Measurements from ENCODE around the gene SLC35E4.

The SLC35E4 gene

GRCh38 chr22:30603801-30604200 lies 31.8 kb upstream of the SLC35E4 start:
- Histone ChIP-seq H3K36me3 (ENCODE audit: insufficient read depth, low read depth, low read length) (no peaks in the 10 kb centered on the region), H3K9me3 (ENCODE audit: insufficient read depth, low read depth, low read length) (no peaks in the 10 kb centered on the region), H3K9ac (ENCODE audit: low read depth, low read length) (no peak overlapping the region), H3K4me1 (ENCODE audit: insufficient read depth, low read length) (peaks cover 10% of the 10 kb centered on the region; the same call in 1 of the 2 replicates), H3K27me3 (ENCODE audit: insufficient read depth, low read length) (no peaks in the 10 kb centered on the region), H3K4me3 (ENCODE audit: low read length) (no peak overlapping the region), H3K27ac (ENCODE audit: low read length) (no peak overlapping the region)

- H3K4me1 ChIP-seq (ENCODE audit: insufficient read depth, low read length): peaks cover 10% of the 10 kb centered on the region; the same call in 1 of the 2 replicates
- H3K36me3 ChIP-seq (ENCODE audit: insufficient read depth, low read depth, low read length): peaks cover 3% of the 10 kb centered on the region; the same call in 1 of the 2 replicates
- no peak overlapping the region for H3K27ac ChIP-seq (ENCODE audit: low read length)
- H3K27me3 ChIP-seq (ENCODE audit: insufficient read depth, low read length): no peaks in the 10 kb centered on the region
- no peak overlapping the region for H3K4me3 ChIP-seq (ENCODE audit: low read length)
- H3K9me3 ChIP-seq (ENCODE audit: insufficient read depth, low read depth, low read length): no peaks in the 10 kb centered on the region
- no peak overlapping the region; the same call in 1 of the 2 replicates for H3K9ac ChIP-seq (ENCODE audit: low read depth, low read length)
These were observed 30.9 kb upstream of the SLC35E4 start for GRCh38 chr22:30604723-30605122.

- Histone ChIP-seq H3K27me3 (ENCODE audit: insufficient read depth, low read length) (no peaks in the 10 kb centered on the region), H3K4me1 (ENCODE audit: insufficient read depth, low read length) (peaks cover 10% of the 10 kb centered on the region; the same call in 1 of the 2 replicates), H3K9ac (ENCODE audit: low read depth, low read length) (peak overlapping the region; percentile 72; the same call in 1 of the 2 replicates), H3K36me3 (ENCODE audit: insufficient read depth, low read depth, low read length) (peaks cover 11% of the 10 kb centered on the region), H3K9me3 (ENCODE audit: insufficient read depth, low read depth, low read length) (no peaks in the 10 kb centered on the region), H3K4me3 (ENCODE audit: low read length) (peak overlapping the region; percentile 38; the same call in 1 of the 2 replicates), H3K27ac (ENCODE audit: low read length) (peak overlapping the region; percentile 2)
These were observed 30.0 kb upstream of the SLC35E4 start for GRCh38 chr22:30605449-30606110.

- Histone ChIP-seq H3K4me1 (ENCODE audit: insufficient read depth, low read length) (peaks cover 10% of the 10 kb centered on the region; the same call in 1 of the 2 replicates), H3K27ac (ENCODE audit: low read length) (peak within 1 kb of the TSS; percentile 82), H3K9ac (ENCODE audit: low read depth, low read length) (peak within 1 kb of the TSS; percentile 92), H3K4me3 (ENCODE audit: low read length) (peak within 1 kb of the TSS; percentile 84), H3K36me3 (ENCODE audit: insufficient read depth, low read depth, low read length) (peaks cover 22% of the 10 kb centered on the region), H3K9me3 (ENCODE audit: insufficient read depth, low read depth, low read length) (no peaks in the 10 kb centered on the region), H3K27me3 (ENCODE audit: insufficient read depth, low read length) (no peaks in the 10 kb centered on the region)
These were observed 28.9 kb upstream of the SLC35E4 start, which contains the start of gene TCN2 for GRCh38 chr22:30606455-30607299. Gene TCN2, plus strand, starts transcription at chr22:30607174. Its CDS starts 158 bp downstream, at chr22:30607332.

- Histone ChIP-seq H3K4me3 (ENCODE audit: low read length) (peak overlapping the region; percentile 84), H3K9ac (ENCODE audit: low read depth, low read length) (peak overlapping the region; percentile 92)
These were observed 28.2 kb upstream of the SLC35E4 start for GRCh38 chr22:30607300-30607930.

GRCh38 chr22:30607939-30608338 lies 27.6 kb upstream of the SLC35E4 start:
- no peaks in the 10 kb centered on the region for H3K9me3 ChIP-seq (ENCODE audit: insufficient read depth, low read depth, low read length)
- H3K27ac ChIP-seq (ENCODE audit: low read length): no peak overlapping the region
- peak overlapping the region; percentile 84; the same call in 1 of the 2 replicates for H3K4me3 ChIP-seq (ENCODE audit: low read length)
- H3K9ac ChIP-seq (ENCODE audit: low read depth, low read length): peak overlapping the region; percentile 92; the same call in 1 of the 2 replicates
- peaks cover 32% of the 10 kb centered on the region for H3K36me3 ChIP-seq (ENCODE audit: insufficient read depth, low read depth, low read length)
- H3K27me3 ChIP-seq (ENCODE audit: insufficient read depth, low read length): no peaks in the 10 kb centered on the region
- peaks cover 10% of the 10 kb centered on the region; the same call in 1 of the 2 replicates for H3K4me1 ChIP-seq (ENCODE audit: insufficient read depth, low read length)

More at GRCh38 chr22:30607300-30607930, 28.2 kb upstream of the SLC35E4 start:
- Histone ChIP-seq H3K27me3 (ENCODE audit: insufficient read depth, low read length) (no peaks in the 10 kb centered on the region), H3K36me3 (ENCODE audit: insufficient read depth, low read depth, low read length) (peaks cover 27% of the 10 kb centered on the region), H3K9me3 (ENCODE audit: insufficient read depth, low read depth, low read length) (no peaks in the 10 kb centered on the region), H3K4me1 (ENCODE audit: insufficient read depth, low read length) (peaks cover 10% of the 10 kb centered on the region; the same call in 1 of the 2 replicates), H3K27ac (ENCODE audit: low read length) (peak overlapping the region; percentile 82)

GRCh38 chr22:30609260-30610185 lies 26.1 kb upstream of the SLC35E4 start:
- peak overlapping the region; percentile 14; the same call in 1 of the 2 replicates for H3K9ac ChIP-seq (ENCODE audit: low read depth, low read length)
- peaks cover 10% of the 10 kb centered on the region; the same call in 1 of the 2 replicates for H3K4me1 ChIP-seq (ENCODE audit: insufficient read depth, low read length)
- no peak overlapping the region for H3K27ac ChIP-seq (ENCODE audit: low read length)
- H3K27me3 ChIP-seq (ENCODE audit: insufficient read depth, low read length): no peaks in the 10 kb centered on the region
- H3K4me3 ChIP-seq (ENCODE audit: low read length): 0 out of 2 replicates have a peak overlapping the region, but pooled peaks have one; percentile 84
- peaks cover 47% of the 10 kb centered on the region for H3K36me3 ChIP-seq (ENCODE audit: insufficient read depth, low read depth, low read length)
- H3K9me3 ChIP-seq (ENCODE audit: insufficient read depth, low read depth, low read length): no peaks in the 10 kb centered on the region

GRCh38 chr22:30610299-30610698 lies 25.3 kb upstream of the SLC35E4 start:
- Histone ChIP-seq H3K9me3 (ENCODE audit: insufficient read depth, low read depth, low read length) (no peaks in the 10 kb centered on the region), H3K4me3 (ENCODE audit: low read length) (no peak overlapping the region), H3K27ac (ENCODE audit: low read length) (no peak overlapping the region), H3K36me3 (ENCODE audit: insufficient read depth, low read depth, low read length) (peaks cover 52% of the 10 kb centered on the region), H3K9ac (ENCODE audit: low read depth, low read length) (no peak overlapping the region), H3K4me1 (ENCODE audit: insufficient read depth, low read length) (peaks cover 9% of the 10 kb centered on the region; the same call in 1 of the 2 replicates), H3K27me3 (ENCODE audit: insufficient read depth, low read length) (no peaks in the 10 kb centered on the region)

- Histone ChIP-seq H3K4me3 (ENCODE audit: low read length) (no peak overlapping the region), H3K27me3 (ENCODE audit: insufficient read depth, low read length) (no peaks in the 10 kb centered on the region), H3K9ac (ENCODE audit: low read depth, low read length) (no peak overlapping the region), H3K36me3 (ENCODE audit: insufficient read depth, low read depth, low read length) (peaks cover 61% of the 10 kb centered on the region), H3K27ac (ENCODE audit: low read length) (no peak overlapping the region), H3K9me3 (ENCODE audit: insufficient read depth, low read depth, low read length) (no peaks in the 10 kb centered on the region), H3K4me1 (ENCODE audit: insufficient read depth, low read length) (no peaks in the 10 kb centered on the region; the same call in 1 of the 2 replicates)
These were observed 24.4 kb upstream of the SLC35E4 start for GRCh38 chr22:30611197-30611596.

- Histone ChIP-seq H3K4me3 (ENCODE audit: low read length) (no peak overlapping the region), H3K4me1 (ENCODE audit: insufficient read depth, low read length) (no peaks in the 10 kb centered on the region; the same call in 1 of the 2 replicates), H3K27me3 (ENCODE audit: insufficient read depth, low read length) (no peaks in the 10 kb centered on the region), H3K9ac (ENCODE audit: low read depth, low read length) (no peak overlapping the region), H3K9me3 (ENCODE audit: insufficient read depth, low read depth, low read length) (no peaks in the 10 kb centered on the region), H3K27ac (ENCODE audit: low read length) (no peak overlapping the region), H3K36me3 (ENCODE audit: insufficient read depth, low read depth, low read length) (peaks cover 71% of the 10 kb centered on the region)
These were observed 22.8 kb upstream of the SLC35E4 start for GRCh38 chr22:30612789-30613188.
